PC-3 (cell line): ENCODE measurements around the gene TTC27.

Experiments used
- CTCF ChIP-seq: fragments of 300-600 bp; sonication (generic); conservative IDR thresholded peaks from 2 replicates; pipeline ENCODE4 v1.5.1; 2017; ENCODE audit warnings: antibody characterized with exemption, low read depth, mild to moderate bottlenecking, low read length
- EZH2 ChIP-seq: fragments of 300-600 bp; sonication (generic); IDR thresholded peaks from one replicate; pipeline ENCODE4 v1.6.1; 2017; ENCODE audit warnings: antibody characterized with exemption, mild to moderate bottlenecking, low read length; ENCODE audit not compliant: unreplicated experiment
- EZH2phosphoT487 ChIP-seq: fragments of 300-600 bp; sonication (generic); IDR thresholded peaks from 2 replicates; pipeline ENCODE4 v1.6.1; 2018; ENCODE audit warnings: mild to moderate bottlenecking, antibody characterized with exemption, low read length, borderline replicate concordance

DNA sequence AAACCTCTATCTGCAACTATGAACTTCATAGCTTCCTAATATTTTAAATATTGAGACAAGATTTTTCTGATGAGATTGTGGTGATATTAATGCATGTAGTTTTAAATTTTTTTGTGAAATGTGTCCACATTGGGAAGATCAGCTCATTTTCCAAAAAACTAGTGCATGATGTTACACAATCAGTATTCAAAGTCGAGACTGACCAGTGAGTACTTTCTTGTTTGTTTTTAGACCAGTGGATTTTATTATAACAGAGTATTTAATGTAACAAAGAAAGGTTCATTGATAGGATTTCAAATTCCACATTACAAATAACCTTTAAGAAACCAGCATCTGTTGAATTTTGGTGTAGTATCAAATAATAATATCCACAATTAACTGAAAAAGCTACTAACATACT lies 99.3 kb downstream of the TTC27 start:
- TF ChIP-seq CTCF (no peak), EZH2 (no peak), EZH2phosphoT487 (no peak)
